HEK293T (cell line): ENCODE measurements around the gene DLL1.

Experiments used
- CTCF ChIA-PET: fragments of 350-600 bp; formaldehyde crosslinking; extraction: SDS; loops from one replicate; lab custom pipeline; 2021; ENCODE audit warnings: antibody characterized with exemption, inconsistent platforms; lab: Yijun Ruan, JAX
- POLR2A ChIA-PET: fragments of 350-600 bp; formaldehyde crosslinking; extraction: SDS; loops from one replicate; lab custom pipeline; 2020; ENCODE audit warnings: antibody characterized with exemption, inconsistent platforms; lab: Yijun Ruan, JAX
- DNase-seq: peaks from one replicate; pipeline ENCODE4 v3.0.0; 2012; ENCODE audit warnings: mixed read lengths; ENCODE audit errors: extremely low spot score
- ARNT ChIP-seq: fragments of 450-650 bp; IDR thresholded peaks from 2 replicates; pipeline ENCODE4 v1.6.1; 2017; ENCODE audit warnings: mild to moderate bottlenecking
- BHLHE40 ChIP-seq: fragments of 450-650 bp; IDR thresholded peaks from 2 replicates; pipeline ENCODE4 v1.6.1; 2016; ENCODE audit warnings: mild to moderate bottlenecking, moderate library complexity, borderline replicate concordance
- CTBP1 ChIP-seq: fragments of 450-650 bp; IDR thresholded peaks from 2 replicates; pipeline ENCODE4 v1.6.1; 2016; ENCODE audit warnings: borderline replicate concordance
- ELF4 ChIP-seq: fragments of 450-650 bp; IDR thresholded peaks from 2 replicates; pipeline ENCODE4 v1.6.1; 2017; ENCODE audit warnings: antibody characterized with exemption
- FOXA1 ChIP-seq: fragments of 450-650 bp; IDR thresholded peaks from 2 replicates; pipeline ENCODE4 v1.6.1; 2016; ENCODE audit warnings: mild to moderate bottlenecking
- FOXK2 ChIP-seq: fragments of 450-650 bp; IDR thresholded peaks from 2 replicates; pipeline ENCODE4 v1.6.1; 2016; ENCODE audit warnings: mild to moderate bottlenecking
- FOXM1 ChIP-seq: fragments of 450-650 bp; IDR thresholded peaks from 2 replicates; pipeline ENCODE4 v1.6.1; 2017; ENCODE audit warnings: mild to moderate bottlenecking, borderline replicate concordance
- HDGF ChIP-seq: fragments of 450-650 bp; IDR thresholded peaks from 2 replicates; pipeline ENCODE4 v1.6.1; 2017; ENCODE audit warnings: antibody characterized with exemption, borderline replicate concordance
- L3MBTL2 ChIP-seq: fragments of 450-650 bp; conservative IDR thresholded peaks from 2 replicates; pipeline ENCODE4 v1.6.1; 2016; ENCODE audit warnings: mild to moderate bottlenecking
- LEF1 ChIP-seq: fragments of 450-650 bp; IDR thresholded peaks from 2 replicates; pipeline ENCODE4 v1.6.1; 2017; ENCODE audit warnings: mild to moderate bottlenecking, borderline replicate concordance
- NFRKB ChIP-seq: fragments of 450-650 bp; IDR thresholded peaks from 2 replicates; pipeline ENCODE4 v1.6.1; 2016; ENCODE audit warnings: mild to moderate bottlenecking, moderate library complexity
- PKNOX1 ChIP-seq: fragments of 450-650 bp; IDR thresholded peaks from 2 replicates; pipeline ENCODE4 v1.6.1; 2016
- SP1 ChIP-seq: fragments of 450-650 bp; IDR thresholded peaks from 2 replicates; pipeline ENCODE4 v1.6.1; 2017
- SUZ12 ChIP-seq: fragments of 450-650 bp; IDR thresholded peaks from 2 replicates; pipeline ENCODE4 v1.6.1; 2016; ENCODE audit warnings: mild to moderate bottlenecking
- TARDBP ChIP-seq: fragments of 450-650 bp; IDR thresholded peaks from 2 replicates; pipeline ENCODE4 v1.6.1; 2016
- ZNF384 ChIP-seq: fragments of 450-650 bp; IDR thresholded peaks from 2 replicates; pipeline ENCODE4 v1.6.1; 2016

DLL1 gene

GRCh38 chr6:170282512-170283158 lies 8.2 kb downstream of the DLL1 start:
- ChIA-PET CTCF (no interaction called here), POLR2A (no interaction called here)
- DNase-seq: no peak
- no peak for TF ChIP-seq PKNOX1
- no peak for TF ChIP-seq ELF4
- TF ChIP-seq L3MBTL2: no peak
- no peak for TF ChIP-seq CTBP1
- TF ChIP-seq FOXA1: no peak
- no peak for TF ChIP-seq FOXK2
- no peak for TF ChIP-seq NFRKB

- TF ChIP-seq BHLHE40 (no peak), FOXK2 (no peak), PKNOX1 (no peak), TARDBP (no peak), NFRKB (no peak), SUZ12 (no peak), ELF4 (no peak), FOXM1 (no peak), FOXA1 (no peak), LEF1 (no peak), CTBP1 (no peak), ZNF384 (no peak), L3MBTL2 (no peak), ARNT (no peak), HDGF (no peak)
- ChIA-PET CTCF (no interaction called here), POLR2A (no interaction called here)
- no peak for DNase-seq
Observed at GRCh38 chr6:170281331-170282292, 9.3 kb downstream of the DLL1 start.

GRCh38 chr6:170280689-170281045 lies 10.2 kb downstream of the DLL1 start:
- ChIA-PET POLR2A (no interaction called here), CTCF (no interaction called here)
- TF ChIP-seq PKNOX1 (no peak), HDGF (no peak)
- no peak for DNase-seq

GRCh38 chr6:170279977-170280688 lies 10.7 kb downstream of the DLL1 start:
- peak; percentile 91 for DNase-seq
- POLR2A ChIA-PET: no interaction called here
- CTCF ChIA-PET: interaction anchor here (0.9 kb wide), 1 partner anchor 16 kb away, joined by 3 read pairs; no protein-coding TSS in a partner anchor
- TF ChIP-seq L3MBTL2 (peak; percentile 61), TARDBP (no peak)

GRCh38 chr6:170279426-170279825 lies 11.5 kb downstream of the DLL1 start:
- POLR2A ChIA-PET: no interaction called here

GRCh38 chr6:170278743-170279094 lies 12.2 kb downstream of the DLL1 start:
- TF ChIP-seq SP1 (no peak), SUZ12 (no peak), L3MBTL2 (no peak), BHLHE40 (no peak), TARDBP (no peak), PKNOX1 (no peak), NFRKB (no peak), ELF4 (no peak), FOXA1 (no peak), HDGF (no peak), ARNT (no peak), ZNF384 (no peak), FOXK2 (no peak), LEF1 (no peak)
- ChIA-PET CTCF (no interaction called here), POLR2A (no interaction called here)
- DNase-seq: no peak

More at GRCh38 chr6:170279426-170279825, 11.5 kb downstream of the DLL1 start:
- no peak for DNase-seq
- CTCF ChIA-PET: interaction anchor here (0.9 kb wide), 1 partner anchor 17 kb away, joined by 3 read pairs; no protein-coding TSS in a partner anchor
- TF ChIP-seq BHLHE40 (no peak), L3MBTL2 (no peak), CTBP1 (no peak), FOXA1 (no peak), ARNT (no peak), TARDBP (no peak), FOXM1 (no peak)
